Loucy (cell line): ENCODE data around the gene TOPBP1.
A peak's percentile ranks its signal among the peaks of the same experiment; 100 is the strongest.

ENCODE experiments used
- H2AFZ ChIP-seq: fragments of 200-600 bp; sonication (generic); 2 replicates; pipeline ENCODE4 v1.6.0; 2016; ENCODE audit warnings: antibody characterized with exemption, mild to moderate bottlenecking, low read length, moderate library complexity
- H3F3A ChIP-seq: fragments of 200-600 bp; 2 replicates; pipeline ENCODE4 v1.6.0; 2016; ENCODE audit warnings: antibody characterized with exemption, low read depth, mild to moderate bottlenecking
- H3K27me3 ChIP-seq: fragments of 200-600 bp; sonication (generic); 2 replicates; pipeline ENCODE4 v1.6.1; 2014; ENCODE audit warnings: low read length, mild to moderate bottlenecking; ENCODE audit not compliant: insufficient read depth, poor library complexity, severe bottlenecking
- H3K36me3 ChIP-seq: fragments of 200-600 bp; sonication (generic); 2 replicates; pipeline ENCODE4 v1.6.1; 2016; ENCODE audit warnings: low read length; ENCODE audit not compliant: insufficient read depth
- H3K4me1 ChIP-seq: fragments of 200-600 bp; sonication (generic); 2 replicates; pipeline ENCODE4 v1.5.1; 2014; ENCODE audit warnings: low read length, mild to moderate bottlenecking; ENCODE audit not compliant: insufficient read depth, poor library complexity, severe bottlenecking
- H3K4me2 ChIP-seq: fragments of 200-600 bp; sonication (generic); 2 replicates; pipeline ENCODE4 v1.6.0; 2014; ENCODE audit warnings: antibody characterized with exemption, low read length, low read depth, mild to moderate bottlenecking; ENCODE audit not compliant: poor library complexity, severe bottlenecking
- H3K4me3 ChIP-seq: fragments of 200-600 bp; sonication (generic); 2 replicates; pipeline ENCODE4 v1.5.1; 2014; ENCODE audit warnings: low read length, mild to moderate bottlenecking, mixed read lengths; ENCODE audit not compliant: poor library complexity, severe bottlenecking
- H3K79me2 ChIP-seq: fragments of 200-600 bp; sonication (generic); 2 replicates; pipeline ENCODE4 v1.6.1; 2014; ENCODE audit warnings: low read length; ENCODE audit not compliant: insufficient read depth
- H3K9ac ChIP-seq: fragments of 200-600 bp; sonication (generic); 2 replicates; pipeline ENCODE4 v1.6.0; 2014; ENCODE audit warnings: mild to moderate bottlenecking, low read depth, low read length, moderate library complexity; ENCODE audit not compliant: poor library complexity, severe bottlenecking
- H3K9me2 ChIP-seq: fragments of 200-600 bp; sonication (generic); replicated peaks from 2 replicates; pipeline ENCODE4 v1.6.1; 2016; ENCODE audit warnings: low read depth, low read length, mixed read lengths
- H3K9me3 ChIP-seq: fragments of 200-600 bp; sonication (generic); 2 replicates; pipeline ENCODE4 v1.6.1; 2014; ENCODE audit warnings: mild to moderate bottlenecking, antibody characterized with exemption, low read length, low read depth; ENCODE audit not compliant: insufficient read depth
- H4K20me1 ChIP-seq: fragments of 200-600 bp; sonication (generic); 2 replicates; pipeline ENCODE4 v1.6.0; 2014; ENCODE audit warnings: antibody characterized with exemption, low read length, mild to moderate bottlenecking; ENCODE audit not compliant: insufficient read depth, poor library complexity, severe bottlenecking
- EZH2phosphoT487 ChIP-seq: fragments of 200-600 bp; IDR thresholded peaks from 2 replicates; pipeline ENCODE4 v1.6.1; 2018; ENCODE audit warnings: antibody characterized with exemption, mild to moderate bottlenecking, moderate library complexity, borderline replicate concordance
- TF ChIP-seq, protein P1 (sequence below): fragments of 200-600 bp; sonication (generic); conservative IDR thresholded peaks from 2 replicates; pipeline ENCODE4 v1.5.1; 2014; ENCODE audit warnings: mild to moderate bottlenecking, antibody characterized with exemption, low read length

TOPBP1 gene

DNA sequence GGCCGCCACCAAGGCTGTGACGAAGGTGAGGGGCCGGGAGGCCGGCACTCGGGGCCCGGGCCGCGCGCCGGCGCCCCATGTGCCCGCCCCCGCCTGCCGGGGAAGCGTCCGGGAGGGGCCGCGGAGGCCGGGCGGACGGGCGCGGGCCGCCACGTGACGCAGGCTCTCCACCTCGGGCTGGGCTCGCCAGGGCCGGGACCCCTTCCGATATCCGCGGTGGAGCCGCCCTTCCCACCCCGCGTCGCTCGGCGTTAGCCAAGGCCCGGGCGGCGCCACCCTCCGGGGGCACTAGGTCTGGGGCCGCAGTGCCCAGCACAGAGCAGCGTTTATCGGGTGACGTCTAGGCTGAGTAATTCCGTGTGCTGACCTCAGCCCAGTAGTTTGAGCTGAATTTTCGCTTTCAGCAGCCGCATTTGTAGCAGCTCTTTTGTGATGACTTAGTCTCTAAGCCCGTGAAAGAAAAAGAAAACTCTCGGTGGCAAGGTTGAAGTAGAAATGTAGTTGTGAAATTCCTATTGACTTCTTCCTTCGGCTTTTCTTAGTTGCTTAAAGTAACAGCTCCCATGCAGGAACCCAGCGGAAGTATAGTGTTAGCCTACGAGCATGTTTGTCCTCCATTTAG, 87.4 kb downstream of the TOPBP1 start:
- Histone ChIP-seq H2AFZ (no peak overlapping the region), H3F3A (peaks cover 13% of the 10 kb centered on the region), H3K9me3 (no peaks in the 10 kb centered on the region), H3K79me2 (peaks cover 51% of the 10 kb centered on the region), H3K36me3 (peaks cover 9% of the 10 kb centered on the region), H3K4me2 (peak overlapping the region; percentile 84), H3K4me3 (peak overlapping the region; percentile 86), H4K20me1 (peaks cover 43% of the 10 kb centered on the region), H3K9me2 (no peaks in the 10 kb centered on the region), H3K27me3 (no peaks in the 10 kb centered on the region), H3K9ac (peak overlapping the region; percentile 85), H3K4me1 (peaks cover 59% of the 10 kb centered on the region)
- TF ChIP-seq, protein P1, sequence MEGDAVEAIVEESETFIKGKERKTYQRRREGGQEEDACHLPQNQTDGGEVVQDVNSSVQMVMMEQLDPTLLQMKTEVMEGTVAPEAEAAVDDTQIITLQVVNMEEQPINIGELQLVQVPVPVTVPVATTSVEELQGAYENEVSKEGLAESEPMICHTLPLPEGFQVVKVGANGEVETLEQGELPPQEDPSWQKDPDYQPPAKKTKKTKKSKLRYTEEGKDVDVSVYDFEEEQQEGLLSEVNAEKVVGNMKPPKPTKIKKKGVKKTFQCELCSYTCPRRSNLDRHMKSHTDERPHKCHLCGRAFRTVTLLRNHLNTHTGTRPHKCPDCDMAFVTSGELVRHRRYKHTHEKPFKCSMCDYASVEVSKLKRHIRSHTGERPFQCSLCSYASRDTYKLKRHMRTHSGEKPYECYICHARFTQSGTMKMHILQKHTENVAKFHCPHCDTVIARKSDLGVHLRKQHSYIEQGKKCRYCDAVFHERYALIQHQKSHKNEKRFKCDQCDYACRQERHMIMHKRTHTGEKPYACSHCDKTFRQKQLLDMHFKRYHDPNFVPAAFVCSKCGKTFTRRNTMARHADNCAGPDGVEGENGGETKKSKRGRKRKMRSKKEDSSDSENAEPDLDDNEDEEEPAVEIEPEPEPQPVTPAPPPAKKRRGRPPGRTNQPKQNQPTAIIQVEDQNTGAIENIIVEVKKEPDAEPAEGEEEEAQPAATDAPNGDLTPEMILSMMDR, result peak; percentile 21; the same call in 1 of the 2 replicates
- no peak for TF ChIP-seq EZH2phosphoT487

DNA sequence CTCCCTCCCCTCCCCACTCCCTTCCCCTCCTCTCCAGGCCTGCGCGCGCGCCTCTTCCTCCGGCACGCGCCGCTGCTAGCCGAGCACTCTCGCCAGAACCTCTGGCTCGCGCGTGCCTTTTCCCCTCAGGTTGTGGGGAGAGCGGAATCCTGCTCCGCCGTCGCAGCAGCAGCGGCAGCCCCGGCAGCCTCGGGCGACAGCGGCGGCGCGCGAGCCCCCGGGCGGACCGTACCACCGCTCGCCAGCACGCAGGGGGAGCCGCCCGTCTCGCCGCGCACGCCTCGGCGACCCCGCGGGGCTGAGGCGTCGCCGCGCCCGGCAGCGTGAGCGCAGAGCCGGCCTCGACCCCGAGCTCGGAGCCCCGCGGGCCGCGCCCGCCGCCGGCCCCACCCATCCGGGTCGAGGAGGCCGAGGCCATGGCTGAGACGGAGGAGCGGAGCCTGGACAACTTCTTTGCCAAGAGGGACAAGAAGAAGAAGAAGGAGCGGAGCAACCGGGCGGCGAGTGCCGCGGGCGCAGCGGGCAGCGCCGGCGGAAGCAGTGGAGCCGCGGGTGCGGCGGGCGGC, 88.0 kb downstream of the TOPBP1 start, which contains the start of gene CDV3:
Gene CDV3, plus strand, starts transcription at position 58 of the 566 bp plus-strand sequence. Its CDS starts 359 bp downstream, at position 417.
- Histone ChIP-seq H3K79me2 (peaks cover 44% of the 10 kb centered on the region), H3K9me3 (no peaks in the 10 kb centered on the region), H3K36me3 (peaks cover 9% of the 10 kb centered on the region), H3K27me3 (no peaks in the 10 kb centered on the region), H4K20me1 (peaks cover 37% of the 10 kb centered on the region), H2AFZ (peak within 1 kb of the TSS; percentile 72), H3K4me3 (peak within 1 kb of the TSS; percentile 86), H3K4me2 (peak within 1 kb of the TSS; percentile 85), H3K9ac (peak within 1 kb of the TSS; percentile 85), H3K9me2 (no peaks in the 10 kb centered on the region), H3K4me1 (peaks cover 53% of the 10 kb centered on the region), H3F3A (peaks cover 13% of the 10 kb centered on the region)
- TF ChIP-seq EZH2phosphoT487, result no peak
- TF ChIP-seq, protein P1, result no peak

DNA sequence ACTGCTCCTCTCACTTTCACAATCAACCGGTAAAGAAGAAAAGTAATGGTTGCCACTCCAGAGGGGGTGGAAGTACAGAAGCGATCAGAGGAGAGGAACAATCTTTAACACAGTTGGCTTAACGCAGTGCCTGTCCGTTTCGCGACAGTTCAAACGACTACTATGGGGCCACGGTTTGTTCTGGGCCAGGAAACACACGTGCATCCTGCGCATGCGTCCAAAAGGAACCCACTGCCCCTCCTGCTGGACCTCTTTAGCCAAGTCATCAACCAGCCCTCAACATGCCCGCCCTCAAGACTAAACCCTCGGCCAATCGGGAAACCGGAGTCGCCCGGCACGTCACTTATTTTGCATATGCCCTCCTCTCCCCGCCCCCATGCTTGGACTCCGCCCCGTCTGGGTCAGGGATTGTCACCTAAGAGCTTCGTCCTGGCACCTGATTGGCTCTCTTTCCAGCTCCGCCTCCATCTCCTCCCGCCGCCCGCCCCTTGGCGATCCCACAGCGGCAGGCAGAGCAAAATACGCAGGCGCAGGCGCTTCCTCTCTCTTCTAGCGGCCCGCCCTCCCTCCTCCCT, 88.6 kb downstream of the TOPBP1 start:
- peaks cover 13% of the 10 kb centered on the region for H3F3A ChIP-seq

More for the DNA sequence above, 88.6 kb downstream of the TOPBP1 start:
- H3K9me2 ChIP-seq, result no peaks in the 10 kb centered on the region
- TF ChIP-seq, protein P1, result no peak
- no peak for TF ChIP-seq EZH2phosphoT487
- H3K27me3 ChIP-seq, result no peaks in the 10 kb centered on the region
- peak overlapping the region; percentile 85 for H3K4me2 ChIP-seq
- peaks cover 31% of the 10 kb centered on the region for H4K20me1 ChIP-seq
- peak overlapping the region; percentile 84 for H3K9ac ChIP-seq
- no peaks in the 10 kb centered on the region for H3K9me3 ChIP-seq
- H3K79me2 ChIP-seq, result peaks cover 39% of the 10 kb centered on the region
- peaks cover 9% of the 10 kb centered on the region for H3K36me3 ChIP-seq
- peak overlapping the region; percentile 32 for H2AFZ ChIP-seq
- H3K4me3 ChIP-seq, result peak overlapping the region; percentile 79
- peaks cover 48% of the 10 kb centered on the region for H3K4me1 ChIP-seq
